Psoas muscle (tissue), 8 donors: ENCODE measurements around the gene TMEM154. TPM values are rescaled to one million over a fixed set of nuclear protein-coding genes. Genes with fewer than 3 reads are reported as not detected.

Source experiments
- ATAC-seq, 4 donors: fragments of 200-7000 bp; cut with Tn5 transposase; one replicate each; pipeline ENCODE4 v1.9.1; 2020; ENCODE audit warnings: moderate library complexity in 3 of 4, mild to moderate bottlenecking in 2 of 4
- DNase-seq, 2 donors: peaks; one replicate each; pipeline ENCODE4 v3.0.0-alpha.2; 2020
- H3K27ac ChIP-seq: fragments of 200-600 bp; one replicate; pipeline ENCODE4 v1.8.0; 2022
- H3K27me3 ChIP-seq, 3 donors: fragments of 200-600 bp in 1 of 3; one replicate each; pipeline versions ENCODE4 v1.6.1 to v1.8.0; 2013 to 2022; ENCODE audit warnings: low read length in 2 of 3, mild to moderate bottlenecking in 2 of 3, moderate library complexity in 1 of 3; ENCODE audit not compliant: insufficient read depth in 3 of 3
- H3K36me3 ChIP-seq, 2 donors: fragments of 200-600 bp in 1 of 2; one replicate each; pipeline versions ENCODE4 v1.6.1 to v1.8.0; 2013 to 2022; ENCODE audit warnings: low read depth in 1 of 2, mild to moderate bottlenecking in 1 of 2, moderate library complexity in 1 of 2; ENCODE audit not compliant: insufficient read depth in 1 of 2
- H3K4me1 ChIP-seq: fragments of 200-600 bp; one replicate; pipeline ENCODE4 v1.8.0; 2022
- H3K4me3 ChIP-seq: fragments of 200-600 bp; one replicate; pipeline ENCODE4 v1.8.0; 2022; ENCODE audit warnings: mild to moderate bottlenecking
- H3K9me3 ChIP-seq: fragments of 200-600 bp; one replicate; pipeline ENCODE4 v1.8.0; 2022
- WGBS, 3 donors: extraction: QIAGEN DNeasy Blood & Tissue Kit; methylation state at CpG; one replicate each; pipeline versions ENCODE4 v1.1.6 to v1.1.7; 2013; 5-methylcytosine and 5-hydroxymethylcytosine counted together
- intact Hi-C, 2 donors: fragments of 100-400 bp; cut with DNase I; formaldehyde crosslinking; loops; one replicate each; pipeline versions ENCODE4 v1.11.0 to v1.14.2; 2022
- polyA plus RNA-seq, 3 donors: library from polyadenylated mRNA; stranded (reverse); fragments of 200-250 nt; gene quantifications; one replicate each; pipeline ENCODE4 v1.2.3, GENCODE V29; 2013
- total RNA-seq, 4 donors: library from RNA; stranded (reverse); fragmentation: NEBNext Ultra II Directional in 2 of 4; extraction: Animal tissue kit (Norgen Biotek cat#: 25700) in 2 of 4; gene quantifications; one replicate each; pipeline versions ENCODE4 v1.2.1 to v1.2.4, GENCODE V29; 2021 to 2023
- TF ChIP-seq, protein P1 (sequence below): fragments of 200-600 bp; IDR thresholded peaks from one replicate; pipeline ENCODE4 v1.8.0; 2022; ENCODE audit warnings: antibody characterized with exemption
- donor health status: healthy with polysubstance abuse.
- donor health status: DM: no; HTN: no; CAD: no; lungs with moderate emphysema.
- donor health status: Bipolar disorder and iron deficiency.
- donor health status: healthy.
- donor health status: DM: yes; HTN: yes; CAD: no.
- donor health status: DM: no; HTN: no; CAD: no.
- donor health status: DM: no; HTN: no; CAD: no.
- donor health status: DM: yes; HTN: yes; CAD: no.

Gene TMEM154
- total and polyA plus RNA-seq, 7 donors: 0.06 to 0.98 (median 0.40) TPM

DNA sequence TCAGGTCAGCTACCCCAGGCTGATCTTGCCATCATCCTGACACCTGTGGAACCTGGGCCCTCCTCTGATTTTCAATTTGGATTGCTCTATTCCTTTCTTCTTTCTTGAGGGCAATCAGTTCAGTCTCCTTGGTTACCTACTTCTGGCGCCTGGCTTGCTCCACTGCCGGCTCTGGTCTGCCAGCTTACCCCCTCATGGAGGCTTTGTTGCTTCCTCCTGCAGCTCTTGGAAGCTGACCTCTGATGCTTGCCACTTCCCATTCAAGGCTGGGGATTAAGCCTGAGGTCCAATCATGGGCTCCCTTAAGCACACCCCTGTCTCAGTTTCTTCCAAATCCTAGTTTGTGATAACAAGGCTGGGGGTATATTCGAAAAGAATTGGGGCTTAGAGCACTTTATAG lies 5.4 kb downstream of the TMEM154 start:
- intact Hi-C loops: no loop called here
- H3K4me3 ChIP-seq: no peak overlapping the region
- H3K9me3 ChIP-seq: no peaks in the 10 kb centered on the region
- ATAC-seq (no peak), DNase-seq (no peak)
- H3K36me3 ChIP-seq: no peaks in the 10 kb centered on the region
- H3K27me3 ChIP-seq: no peaks in the 10 kb centered on the region
- WGBS, 3 donors: 83 to 91% (median 87%) methylated on average over 3 of the region's 3 CpGs
- H3K27ac ChIP-seq: no peak overlapping the region
- no peaks in the 10 kb centered on the region for H3K4me1 ChIP-seq
- TF ChIP-seq, protein P1, sequence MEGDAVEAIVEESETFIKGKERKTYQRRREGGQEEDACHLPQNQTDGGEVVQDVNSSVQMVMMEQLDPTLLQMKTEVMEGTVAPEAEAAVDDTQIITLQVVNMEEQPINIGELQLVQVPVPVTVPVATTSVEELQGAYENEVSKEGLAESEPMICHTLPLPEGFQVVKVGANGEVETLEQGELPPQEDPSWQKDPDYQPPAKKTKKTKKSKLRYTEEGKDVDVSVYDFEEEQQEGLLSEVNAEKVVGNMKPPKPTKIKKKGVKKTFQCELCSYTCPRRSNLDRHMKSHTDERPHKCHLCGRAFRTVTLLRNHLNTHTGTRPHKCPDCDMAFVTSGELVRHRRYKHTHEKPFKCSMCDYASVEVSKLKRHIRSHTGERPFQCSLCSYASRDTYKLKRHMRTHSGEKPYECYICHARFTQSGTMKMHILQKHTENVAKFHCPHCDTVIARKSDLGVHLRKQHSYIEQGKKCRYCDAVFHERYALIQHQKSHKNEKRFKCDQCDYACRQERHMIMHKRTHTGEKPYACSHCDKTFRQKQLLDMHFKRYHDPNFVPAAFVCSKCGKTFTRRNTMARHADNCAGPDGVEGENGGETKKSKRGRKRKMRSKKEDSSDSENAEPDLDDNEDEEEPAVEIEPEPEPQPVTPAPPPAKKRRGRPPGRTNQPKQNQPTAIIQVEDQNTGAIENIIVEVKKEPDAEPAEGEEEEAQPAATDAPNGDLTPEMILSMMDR: no peak

DNA sequence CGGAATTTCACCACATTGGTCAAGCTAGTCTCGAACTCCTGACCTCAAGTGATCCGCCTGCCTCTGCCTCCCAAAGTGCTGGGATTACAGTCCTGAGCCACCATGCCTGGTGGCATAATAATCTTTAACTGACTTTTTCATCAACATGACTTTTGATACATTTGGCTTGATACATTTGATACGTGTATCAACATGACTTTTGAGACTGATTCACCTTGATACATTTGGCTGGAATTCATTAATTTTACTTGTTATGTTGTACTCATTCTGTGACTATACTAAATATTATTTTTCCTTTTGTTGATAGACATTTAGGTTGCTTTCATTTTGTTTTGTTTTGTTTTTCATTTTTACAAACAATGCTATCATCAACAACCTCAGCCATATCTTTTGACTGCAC lies 6.3 kb downstream of the TMEM154 start:
- TF ChIP-seq, protein P1: no peak
- Histone ChIP-seq H3K4me1 (no peaks in the 10 kb centered on the region), H3K36me3 (no peaks in the 10 kb centered on the region), H3K27ac (no peak overlapping the region), H3K9me3 (no peaks in the 10 kb centered on the region), H3K4me3 (no peak overlapping the region), H3K27me3 (no peaks in the 10 kb centered on the region)
- ATAC-seq (no peak), DNase-seq (no peak)
- intact Hi-C loops: no loop called here
- 89 to 92% (median 92%) methylated on average over 4 of the region's 4 CpGs for WGBS, 3 donors

DNA sequence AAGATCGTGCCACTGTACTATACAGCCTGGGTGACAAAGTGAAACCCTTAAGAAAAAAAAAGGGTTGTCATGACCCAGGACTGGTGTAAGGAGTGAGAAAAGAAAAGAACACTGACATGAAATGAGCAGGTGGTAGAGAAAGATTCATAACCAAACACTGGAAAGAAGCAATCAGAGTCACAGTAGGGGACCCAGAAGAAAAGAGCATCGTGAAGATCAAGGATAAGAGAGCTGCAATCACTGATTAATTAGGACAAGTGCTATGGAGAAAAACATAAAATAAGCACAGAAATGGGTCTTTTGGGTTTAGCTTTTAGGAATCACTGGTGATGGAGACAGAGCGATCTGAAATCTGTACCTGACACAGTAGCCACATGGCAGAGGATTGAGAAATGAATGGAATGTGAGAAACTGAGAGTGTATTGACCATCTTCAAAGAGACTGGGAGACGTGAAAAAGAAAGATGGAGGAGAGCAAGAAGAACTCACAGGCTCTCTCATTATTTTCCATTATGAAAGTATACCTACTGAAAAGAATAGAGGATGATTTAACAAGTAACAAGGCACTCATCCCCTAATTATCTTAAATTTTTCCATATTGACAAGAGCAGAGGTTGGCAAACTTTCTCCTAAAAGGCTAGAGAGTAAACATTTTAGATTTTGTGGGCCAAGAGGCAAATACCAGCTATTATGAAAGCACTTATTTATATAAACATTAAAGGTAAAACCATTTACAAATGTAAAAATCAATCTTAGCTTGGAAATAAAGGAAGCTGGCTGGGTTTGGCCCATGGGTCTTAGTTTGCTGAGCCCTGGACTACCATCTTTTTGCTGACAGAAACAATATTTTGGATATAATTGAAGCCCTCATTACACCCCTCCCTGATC lies 7.3 kb downstream of the TMEM154 start:
- no peaks in the 10 kb centered on the region for H3K36me3 ChIP-seq
- H3K9me3 ChIP-seq: no peaks in the 10 kb centered on the region
- no peak overlapping the region for H3K4me3 ChIP-seq
- ATAC-seq (no peak), DNase-seq (no peak)
- TF ChIP-seq, protein P1: no peak
- H3K27ac ChIP-seq: no peak overlapping the region
- intact Hi-C loops: no loop called here
- 78 to 81% (median 79%) methylated on average over 4 of the region's 4 CpGs for WGBS, 3 donors
- no peaks in the 10 kb centered on the region for H3K27me3 ChIP-seq
- no peaks in the 10 kb centered on the region for H3K4me1 ChIP-seq

DNA sequence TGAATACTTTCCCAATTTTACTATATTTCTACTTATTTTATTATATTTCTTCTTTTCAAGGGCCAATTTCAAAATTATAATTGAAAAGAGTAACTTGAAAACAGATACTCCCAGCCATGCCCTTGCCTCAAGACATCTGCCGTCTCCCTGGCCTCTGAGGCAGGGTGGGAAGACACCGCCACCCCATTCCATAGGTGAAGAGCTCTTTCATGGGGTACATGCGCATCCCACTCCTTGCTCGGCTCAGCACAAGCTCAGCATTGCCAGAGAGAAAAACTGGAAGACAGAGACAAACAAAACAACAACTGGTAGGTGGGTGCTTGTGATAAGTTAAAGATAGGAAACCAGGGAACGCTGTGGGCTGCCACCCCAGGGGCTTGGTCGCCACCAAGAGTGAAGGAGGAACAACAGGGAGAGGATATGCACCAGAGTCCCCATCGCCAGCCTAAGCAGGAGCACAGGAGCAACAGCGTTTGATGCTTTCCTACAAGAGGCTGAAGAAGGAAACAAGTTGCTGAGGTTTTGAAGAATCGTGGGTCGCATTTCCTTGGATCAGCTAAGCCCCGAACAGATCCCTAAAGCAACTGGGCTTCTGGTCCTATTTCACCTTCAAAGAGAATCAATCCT lies 11.3 kb downstream of the TMEM154 start:
- Histone ChIP-seq H3K4me1 (no peaks in the 10 kb centered on the region), H3K27me3 (no peaks in the 10 kb centered on the region), H3K36me3 (no peaks in the 10 kb centered on the region), H3K4me3 (no peak overlapping the region), H3K27ac (no peak overlapping the region), H3K9me3 (no peaks in the 10 kb centered on the region)
- TF ChIP-seq, protein P1: no peak
- 76 to 83% (median 80%) methylated on average over 11 of the region's 11 CpGs for WGBS, 3 donors
- no peak for DNase-seq
- intact Hi-C loops: no loop called here
- ATAC-seq: no peak
